ENCODE results near the gene RFFL.

The RFFL gene

DNA sequence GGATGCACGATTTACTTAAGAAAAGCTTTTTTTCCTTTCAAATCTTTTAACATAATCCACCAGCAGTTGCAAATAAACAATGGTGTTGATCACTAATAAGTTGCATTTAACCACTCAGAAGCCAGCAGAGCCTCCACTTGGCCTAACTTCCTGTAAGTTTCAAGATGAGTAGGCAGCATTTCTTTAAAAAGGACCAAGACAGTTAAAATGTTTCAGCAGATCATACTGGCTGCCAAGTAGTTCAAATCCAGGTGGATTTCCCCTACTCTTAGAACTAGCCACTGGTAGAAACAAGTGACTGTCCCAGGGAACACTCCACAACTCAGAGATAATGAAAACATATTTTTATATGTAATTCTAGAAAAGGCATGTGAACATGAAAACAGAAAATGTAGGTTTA, 17.0 kb upstream of the RFFL start:
- no peak for DNase-seq

DNA sequence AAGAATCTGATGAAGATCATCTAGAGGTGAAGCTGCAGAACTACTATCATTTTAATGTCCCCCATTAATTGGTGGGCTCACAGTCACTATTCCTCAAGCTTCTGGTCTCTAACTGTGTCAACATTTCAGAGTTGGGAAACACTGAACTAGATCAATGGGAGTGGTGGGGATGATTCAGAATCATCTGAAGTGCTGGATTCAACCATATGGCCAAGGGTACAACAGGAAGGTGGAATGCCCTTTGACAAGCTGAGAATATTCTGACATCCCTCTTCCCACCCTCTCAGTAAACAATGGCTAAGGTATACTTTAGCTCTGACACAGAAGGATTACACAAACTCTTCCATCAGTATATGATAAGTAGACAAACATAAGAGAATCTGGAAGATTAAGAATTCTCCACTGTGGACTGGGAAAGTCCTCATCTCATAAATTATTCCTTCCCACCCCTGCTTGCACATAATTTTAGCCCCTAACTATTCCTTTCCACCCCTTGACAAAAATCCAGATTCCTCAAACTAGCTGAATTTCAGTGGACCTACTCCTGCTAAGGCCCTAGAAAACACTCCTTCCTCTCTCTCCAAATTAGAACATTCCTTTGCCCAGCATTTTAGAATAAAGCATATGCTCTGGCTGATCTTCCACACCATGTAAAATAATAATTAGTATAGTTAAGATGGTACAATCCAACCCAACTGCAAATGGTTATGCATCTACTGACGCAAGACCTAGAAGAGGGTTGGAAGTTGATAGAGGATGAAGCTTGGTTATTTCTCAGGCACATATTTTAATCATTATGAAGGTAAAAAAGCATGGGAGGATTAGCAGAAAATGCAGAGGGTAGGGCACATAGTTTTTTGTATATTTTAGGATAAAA, 16.3 kb upstream of the RFFL start:
- DNase-seq = no peak

DNA sequence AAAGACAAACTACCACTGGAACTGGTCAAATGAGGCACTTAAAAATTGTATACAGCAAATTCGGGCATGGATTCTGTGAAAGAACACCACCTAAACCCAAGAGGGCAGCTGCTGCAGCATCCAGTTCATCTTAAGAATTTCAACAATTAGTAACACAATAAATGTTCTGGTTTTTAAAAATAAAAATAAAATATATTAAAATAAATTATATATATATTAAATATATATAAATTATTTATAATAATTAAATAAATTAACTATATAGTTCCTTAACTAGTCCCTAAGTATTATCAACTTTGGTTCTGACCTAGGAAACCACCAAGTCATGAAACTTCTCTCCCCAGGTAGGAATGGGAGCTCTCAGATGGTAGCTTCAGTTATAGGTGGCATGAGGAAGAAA, 13.4 kb upstream of the RFFL start:
- DNase-seq = no peak

DNA sequence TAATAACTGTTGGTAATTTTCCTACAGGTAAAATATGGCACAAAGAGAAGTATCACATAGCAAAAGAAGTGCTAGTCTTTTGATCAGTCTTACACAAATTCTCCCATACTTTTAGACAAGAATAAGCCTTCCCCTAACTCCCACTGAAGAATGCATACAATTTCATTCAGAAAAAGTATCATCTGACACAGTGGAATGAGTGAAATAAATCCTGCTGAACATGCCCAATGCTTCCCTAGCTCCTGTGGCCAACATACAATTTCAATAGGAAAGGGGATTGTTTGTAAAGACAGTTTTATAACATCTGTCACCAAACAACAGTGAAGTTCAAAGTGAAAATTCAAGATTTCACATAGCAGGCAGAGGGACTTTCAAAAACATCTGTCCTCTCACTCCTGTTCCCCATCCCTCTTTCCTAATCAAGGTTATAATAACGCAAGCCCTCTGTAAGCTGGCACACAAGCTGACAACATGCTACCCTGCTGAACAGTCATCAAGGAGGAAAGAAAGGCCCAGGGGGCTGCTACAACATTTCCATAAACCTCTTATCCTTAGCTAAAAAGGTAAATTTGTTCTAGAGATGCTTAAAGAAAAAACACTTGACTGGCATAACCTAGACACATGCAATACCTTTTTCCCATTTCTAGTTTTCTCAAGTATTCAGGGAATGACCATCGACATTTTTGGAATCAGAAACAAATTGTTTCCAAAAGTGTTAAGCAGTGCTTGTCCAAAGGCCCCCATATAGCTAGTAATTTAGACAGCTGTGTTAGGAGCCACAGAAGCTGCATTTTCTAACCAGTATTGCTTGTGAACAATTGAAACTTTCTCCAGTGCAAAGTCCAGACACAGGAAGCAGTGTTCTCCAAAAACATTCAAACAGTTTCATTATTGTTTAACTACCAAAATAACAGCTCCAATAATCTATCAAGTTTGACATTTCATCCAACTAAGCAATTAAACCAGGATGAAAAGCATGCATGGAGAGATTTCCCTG, 11.5 kb upstream of the RFFL start:
- DNase-seq = no peak

DNA sequence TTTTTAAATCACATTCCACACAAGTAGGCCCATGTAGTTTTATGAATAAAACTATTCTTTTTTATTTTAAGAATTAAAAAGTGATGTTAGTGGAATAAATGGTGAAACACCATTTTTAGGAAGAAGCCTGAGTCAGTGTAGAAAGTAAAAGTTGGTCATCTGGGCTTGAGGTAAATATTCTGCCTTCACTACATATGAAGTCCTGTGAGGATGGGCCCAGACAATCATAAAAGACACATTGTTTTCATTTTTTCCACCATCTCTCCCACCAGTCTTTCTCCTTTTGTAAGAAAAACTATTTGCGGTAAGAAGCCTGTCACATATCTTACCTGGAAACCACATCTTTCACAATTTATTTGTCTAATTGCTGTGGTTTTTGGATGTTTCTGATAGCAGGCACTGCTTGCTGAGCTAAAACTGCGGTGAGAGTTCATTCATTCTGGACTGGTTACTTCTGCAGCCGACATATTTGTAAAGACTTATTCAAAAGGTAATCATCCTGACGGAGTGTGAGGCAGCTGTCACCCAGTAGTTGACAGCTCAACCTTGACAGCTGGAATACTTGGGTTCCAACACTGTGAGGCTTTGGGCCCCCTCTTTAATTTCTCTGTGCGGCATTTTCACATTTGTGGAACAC, 10.6 kb upstream of the RFFL start:
- no peak for DNase-seq

DNA sequence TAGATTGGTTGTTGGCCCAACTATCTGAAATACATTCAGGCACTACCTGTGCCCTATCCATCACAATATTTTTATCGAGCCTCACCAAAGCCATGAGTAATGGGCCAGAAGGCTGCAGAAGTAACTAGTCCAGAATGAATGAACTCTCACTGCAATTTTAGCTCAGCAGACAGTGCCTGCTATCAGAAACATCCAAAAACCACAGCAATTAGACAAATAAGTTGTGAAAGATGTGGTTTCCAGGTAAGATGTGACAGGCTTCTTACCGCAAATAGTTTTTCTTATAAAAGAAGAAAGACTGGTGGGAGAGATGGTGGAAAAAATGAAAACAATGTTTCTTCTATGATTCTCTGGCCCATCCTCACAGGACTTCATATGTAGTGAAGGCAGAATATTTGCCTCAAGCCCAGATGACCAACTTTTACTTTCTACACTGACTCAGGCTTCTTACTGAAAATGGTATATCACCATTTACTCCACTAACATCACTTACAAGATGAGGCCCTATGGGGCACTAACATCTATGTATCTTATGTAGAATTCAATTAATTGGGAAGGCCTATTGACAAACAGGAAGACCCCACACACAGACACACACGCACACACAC, 9.8 kb upstream of the RFFL start:
- no peak for DNase-seq

DNA sequence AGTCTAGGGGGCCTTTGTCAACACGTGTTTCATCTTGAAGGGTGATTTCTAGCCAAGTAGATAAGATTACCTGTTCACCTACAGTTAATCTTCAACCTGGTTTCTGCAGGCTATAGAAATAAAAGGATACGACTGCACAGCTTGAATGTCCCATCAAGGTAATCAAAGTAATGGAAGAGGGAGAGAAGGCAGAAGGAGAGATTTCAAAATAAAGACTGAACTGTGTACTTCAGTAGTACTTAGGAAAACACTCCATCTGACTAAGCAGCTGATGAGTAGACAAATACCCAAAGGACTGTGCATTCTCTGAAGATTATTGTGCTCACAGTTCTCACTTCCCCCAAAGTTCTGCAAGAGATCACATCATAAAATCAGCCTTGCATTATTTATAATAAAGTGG, 5.8 kb upstream of the RFFL start:
- no peak for DNase-seq

DNA sequence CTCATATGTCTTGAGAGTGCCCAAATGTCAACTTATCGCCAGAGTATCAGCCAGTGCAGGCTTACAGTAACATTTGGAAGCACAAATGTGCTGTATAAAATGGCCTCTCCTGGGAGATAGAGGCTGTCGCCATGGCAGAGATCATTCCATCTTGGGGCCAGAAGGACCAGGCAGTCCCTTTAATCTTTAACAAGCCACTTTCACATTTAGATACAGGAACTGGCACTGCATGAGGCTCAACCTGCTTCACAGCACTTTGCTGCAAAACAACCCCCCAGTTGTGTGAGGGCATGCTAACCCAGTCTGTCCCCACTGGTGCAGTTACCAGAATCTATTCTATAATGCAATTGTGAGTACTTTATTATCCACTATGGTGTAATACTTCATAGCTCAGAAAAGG, 4.7 kb upstream of the RFFL start:
- no peak for DNase-seq

DNA sequence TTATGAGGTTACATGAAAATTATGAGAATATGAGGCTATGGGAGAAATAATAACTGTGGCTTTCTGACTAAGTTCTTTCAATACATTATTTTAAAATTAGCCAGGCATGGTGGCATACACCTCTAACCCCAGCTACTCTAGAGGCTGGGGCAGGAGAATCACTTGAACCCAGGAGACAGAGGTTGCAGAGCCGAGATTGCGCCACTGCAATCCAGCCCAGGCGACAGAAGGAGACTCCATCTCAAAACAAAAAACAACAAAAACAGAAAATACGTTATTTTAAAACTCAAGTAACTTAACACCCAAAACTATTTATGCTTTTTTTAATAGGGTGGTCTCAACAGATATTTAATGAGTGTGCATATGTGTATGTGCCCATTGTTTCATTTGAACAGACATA, 2.4 kb upstream of the RFFL start:
- no peak for DNase-seq

DNA sequence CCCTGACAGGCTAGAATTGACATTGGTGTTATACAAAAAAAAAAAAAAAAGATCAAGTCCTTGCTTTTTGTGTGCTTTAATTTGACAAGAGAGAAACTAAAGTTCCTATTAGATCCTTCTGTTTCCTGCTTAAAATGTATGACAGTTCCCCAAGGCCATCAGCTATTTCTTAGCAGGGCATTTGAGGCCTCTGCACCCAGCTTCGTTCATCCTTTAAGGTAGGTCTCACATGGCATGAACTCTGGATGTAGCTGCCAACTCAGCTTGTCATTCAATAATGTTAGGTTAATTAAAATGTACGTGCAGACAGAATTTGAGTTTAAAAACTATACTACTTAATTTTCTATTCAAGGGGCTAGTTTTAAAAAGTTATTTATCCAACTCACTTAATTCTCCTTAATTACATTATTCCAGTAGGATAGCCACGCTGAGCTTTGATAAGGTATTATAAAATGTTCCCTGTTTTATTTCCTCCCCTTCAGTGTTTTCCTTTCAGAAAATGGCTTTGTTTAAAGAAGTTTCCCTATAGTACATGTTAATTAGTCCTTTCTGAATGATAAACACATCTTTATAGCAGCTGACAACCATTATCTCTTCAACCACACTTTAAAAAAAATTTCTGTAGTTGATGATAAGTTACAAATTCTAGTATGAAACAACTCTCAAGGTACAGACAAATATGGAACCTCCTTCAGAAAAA, 1.2 kb upstream of the RFFL start:
- no peak for DNase-seq

DNA sequence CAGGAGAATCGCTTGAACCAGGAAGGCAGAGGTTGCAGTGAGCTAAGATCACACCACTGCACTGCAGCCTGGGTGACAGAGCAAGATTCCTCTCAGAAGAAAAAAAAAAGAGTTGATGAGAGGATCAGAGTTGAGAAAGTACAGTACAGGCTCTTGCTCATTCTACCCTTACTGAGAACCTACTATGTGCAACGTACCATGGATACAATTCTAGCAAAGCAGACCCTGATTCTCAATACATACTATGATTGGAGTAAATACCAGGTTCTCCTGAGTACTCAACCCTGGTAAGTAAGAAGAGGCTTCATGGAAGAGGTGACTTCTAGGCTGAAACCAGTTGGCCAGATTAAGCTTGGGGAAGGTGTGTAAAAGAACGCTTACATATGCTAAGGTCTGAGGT, 1.2 kb downstream of the RFFL start:
- no peak for DNase-seq

DNA sequence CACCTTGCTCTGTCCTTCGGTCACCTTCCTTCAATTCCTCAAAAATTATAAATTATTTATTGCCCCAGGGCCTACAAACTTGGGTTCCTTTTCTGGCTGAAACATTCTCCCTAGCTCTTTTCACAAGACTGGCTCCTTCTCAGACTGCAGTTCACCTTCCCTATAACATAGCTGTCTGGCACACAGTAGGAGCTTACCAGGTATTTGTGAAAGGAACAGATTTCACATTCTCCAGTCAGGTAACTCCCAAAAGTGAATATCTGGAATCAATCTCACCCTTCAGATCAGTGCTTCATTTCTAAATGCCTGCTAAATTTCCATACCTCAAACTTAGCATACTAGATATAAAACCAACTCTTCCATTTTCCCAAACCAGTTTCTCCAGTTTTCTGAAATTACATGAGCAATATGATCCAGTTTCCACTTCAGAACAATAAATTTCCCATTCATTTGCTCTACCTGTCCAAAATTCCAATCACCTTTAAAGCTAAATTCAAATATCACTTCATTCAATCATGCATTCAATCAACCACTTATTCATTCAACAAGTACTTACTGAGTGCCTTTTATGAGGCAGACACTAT, 6.1 kb downstream of the RFFL start:
- DNase-seq = no peak

DNA sequence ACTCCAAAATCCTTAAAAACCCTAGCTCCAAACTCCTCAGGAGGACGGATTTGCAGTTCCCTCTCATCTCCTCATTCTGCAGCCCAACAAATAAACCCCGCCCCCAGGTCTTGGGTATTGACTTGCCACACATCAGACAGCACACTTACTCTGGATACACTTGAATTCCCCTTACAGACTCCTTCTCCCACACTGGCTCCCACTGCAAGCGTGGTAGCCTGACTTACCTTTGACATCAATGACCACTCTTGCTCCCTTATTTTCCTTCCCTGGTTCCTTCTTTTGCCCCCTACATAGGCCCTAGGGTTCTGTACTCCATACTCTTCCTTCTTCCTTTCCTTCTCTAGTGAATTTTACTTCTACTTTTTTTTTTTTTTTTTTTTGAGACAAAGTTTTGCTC, 7.5 kb downstream of the RFFL start:
- no peak for DNase-seq

DNA sequence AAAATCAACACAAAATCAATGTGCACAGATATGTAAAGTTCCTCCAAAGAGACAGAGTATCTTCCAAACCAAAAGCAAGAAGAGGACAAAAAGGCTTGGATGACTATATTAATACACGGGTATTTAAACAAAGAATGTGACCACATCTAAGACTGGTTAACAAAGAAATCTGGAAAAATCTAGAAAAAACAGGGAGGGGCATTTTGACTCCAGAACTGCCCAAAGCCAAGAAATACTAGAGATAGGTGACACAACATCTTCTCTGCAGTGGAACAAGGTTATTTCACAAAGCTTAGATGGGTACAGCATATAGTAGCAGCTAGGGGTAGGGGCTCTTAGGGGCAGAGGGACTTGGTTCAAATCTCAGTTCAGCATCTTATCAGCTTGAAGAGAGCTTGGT, 10.3 kb downstream of the RFFL start:
- no peak for DNase-seq

DNA sequence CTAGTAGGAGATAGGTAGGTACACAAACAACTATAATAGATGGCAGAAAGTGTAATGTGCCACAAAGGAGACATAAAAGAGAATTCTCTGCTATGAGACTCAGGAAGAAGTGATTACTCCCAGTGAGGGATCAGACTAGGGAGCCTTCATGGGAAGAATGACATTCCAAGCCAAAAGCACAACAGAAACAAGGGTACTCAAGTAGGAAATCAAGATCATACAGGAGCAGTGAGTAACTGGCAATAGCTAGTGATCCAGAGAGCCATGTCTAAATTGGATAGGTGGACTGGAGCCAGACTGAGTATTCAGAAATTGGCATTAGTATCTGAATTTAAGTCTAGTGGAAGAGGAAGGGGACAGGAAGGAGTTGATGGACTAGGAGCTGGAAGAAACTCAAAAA, 10.7 kb downstream of the RFFL start:
- DNase-seq = no peak

DNA sequence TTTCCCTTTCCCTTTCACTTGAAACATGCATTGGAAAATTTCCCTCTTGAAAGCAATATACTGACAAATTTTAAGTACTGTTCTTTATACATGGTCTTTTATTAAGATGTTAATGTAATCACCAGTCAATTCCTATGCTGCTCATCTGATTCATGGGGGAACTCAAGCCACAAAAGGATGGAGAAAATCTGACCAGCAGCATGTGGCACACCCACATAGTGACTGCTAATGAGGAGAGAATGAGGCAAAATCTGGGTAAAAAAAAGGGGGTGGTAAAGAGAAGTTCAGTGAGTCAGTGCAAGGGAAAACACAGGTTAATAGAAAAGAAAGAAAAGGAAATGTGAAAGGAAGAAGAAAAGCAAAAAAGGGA, 11.3 kb downstream of the RFFL start:
- DNase-seq = no peak

DNA sequence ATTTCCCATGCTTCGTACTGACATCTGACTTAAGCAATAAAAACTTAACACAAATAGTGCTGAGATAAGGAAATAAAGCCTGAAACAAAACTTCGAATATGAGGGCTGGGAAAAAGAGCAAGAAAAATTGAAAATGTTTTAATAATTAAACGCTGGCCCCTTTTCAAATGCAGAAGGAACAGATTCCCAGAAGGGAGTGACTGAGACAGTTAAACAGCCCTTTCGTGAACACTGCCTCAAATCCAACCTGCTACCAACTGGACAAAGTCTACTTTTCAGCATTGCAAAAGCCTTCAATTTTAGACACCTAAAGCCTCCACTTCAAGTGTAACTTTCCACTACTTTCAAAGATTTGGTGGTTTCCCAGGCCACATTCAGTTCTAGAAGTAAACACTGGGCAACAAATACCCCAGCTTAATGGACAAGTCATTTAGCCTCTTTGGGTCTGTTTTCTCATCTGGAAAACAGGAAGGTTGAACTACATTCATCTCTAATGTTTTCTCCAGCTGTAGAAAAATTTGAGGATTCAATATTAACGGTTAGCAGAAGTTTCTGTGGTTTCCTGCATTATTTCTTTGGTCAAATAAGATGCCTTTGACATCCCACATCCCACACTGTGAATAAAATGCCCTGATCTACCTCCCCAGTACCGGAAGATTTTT, 11.8 kb downstream of the RFFL start:
- no peak for DNase-seq

DNA sequence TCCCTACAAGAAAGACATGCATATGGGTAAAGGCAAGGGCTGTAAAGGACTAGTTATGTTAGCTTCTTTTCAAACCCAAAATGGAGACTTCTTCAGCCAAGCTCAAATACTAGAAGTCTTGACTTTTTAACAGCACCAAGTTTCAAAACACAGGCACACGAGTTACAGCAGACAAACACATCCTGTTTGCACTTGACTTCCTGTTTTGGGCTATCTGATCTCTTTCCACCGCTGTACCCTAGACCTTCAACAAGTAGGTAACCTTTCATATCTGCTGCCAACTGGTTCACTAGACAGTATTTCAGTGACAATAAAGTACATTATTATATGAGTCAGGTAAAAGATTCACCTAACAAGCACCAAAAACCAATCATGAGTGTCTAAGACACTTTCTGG, 12.3 kb downstream of the RFFL start:
- DNase-seq = no peak

DNA sequence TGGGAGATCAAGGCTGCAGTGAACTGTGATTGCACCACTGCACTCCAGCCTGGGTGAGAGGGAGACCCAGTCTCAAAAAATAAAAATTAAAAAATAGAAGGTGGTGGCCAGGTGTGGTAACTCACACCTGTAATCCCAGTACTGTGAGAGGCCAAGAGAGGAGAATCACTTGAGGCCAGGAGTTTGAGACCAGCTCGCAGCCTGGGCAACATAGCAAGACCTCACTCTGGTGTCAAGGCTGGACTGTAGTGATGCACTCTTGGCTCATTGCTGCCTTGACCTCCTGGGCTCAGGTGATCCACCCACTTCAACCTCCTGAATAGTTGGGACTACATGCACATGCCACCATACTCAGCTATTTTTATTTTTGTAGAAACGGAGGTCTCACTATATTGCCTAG, 13.3 kb downstream of the RFFL start:
- DNase-seq = no peak

DNA sequence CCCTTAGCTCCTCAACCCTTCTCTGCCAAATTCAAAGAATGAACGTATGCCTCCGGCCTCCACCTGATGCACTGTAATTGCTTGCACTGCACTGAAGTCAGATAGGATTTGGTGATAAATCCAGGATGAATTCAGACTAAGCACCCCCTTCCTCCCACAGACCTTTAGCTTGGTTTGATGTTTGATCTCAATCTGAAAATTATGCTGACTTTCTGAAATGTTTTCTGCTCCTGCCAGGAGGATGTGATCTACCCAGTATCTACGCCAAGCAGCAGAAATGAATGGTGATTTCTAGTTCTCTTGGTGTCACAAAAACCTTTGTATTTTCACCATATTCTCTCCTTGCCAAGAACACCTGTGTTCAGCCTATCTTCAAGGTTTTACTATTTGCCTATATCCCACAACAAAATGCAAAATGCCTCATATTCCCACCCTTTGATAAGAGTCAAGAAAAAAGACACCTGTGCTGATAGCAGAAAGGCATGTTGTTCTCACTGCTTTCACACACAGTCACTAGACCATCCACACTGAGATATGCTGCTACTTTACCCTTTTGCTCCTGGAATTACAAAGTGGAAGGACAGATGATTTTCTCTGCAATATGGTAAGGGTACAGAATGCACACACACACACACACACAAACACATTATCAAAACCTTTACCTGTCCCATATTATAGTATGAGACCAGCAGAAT, 14.7 kb downstream of the RFFL start:
- DNase-seq = no peak

DNA sequence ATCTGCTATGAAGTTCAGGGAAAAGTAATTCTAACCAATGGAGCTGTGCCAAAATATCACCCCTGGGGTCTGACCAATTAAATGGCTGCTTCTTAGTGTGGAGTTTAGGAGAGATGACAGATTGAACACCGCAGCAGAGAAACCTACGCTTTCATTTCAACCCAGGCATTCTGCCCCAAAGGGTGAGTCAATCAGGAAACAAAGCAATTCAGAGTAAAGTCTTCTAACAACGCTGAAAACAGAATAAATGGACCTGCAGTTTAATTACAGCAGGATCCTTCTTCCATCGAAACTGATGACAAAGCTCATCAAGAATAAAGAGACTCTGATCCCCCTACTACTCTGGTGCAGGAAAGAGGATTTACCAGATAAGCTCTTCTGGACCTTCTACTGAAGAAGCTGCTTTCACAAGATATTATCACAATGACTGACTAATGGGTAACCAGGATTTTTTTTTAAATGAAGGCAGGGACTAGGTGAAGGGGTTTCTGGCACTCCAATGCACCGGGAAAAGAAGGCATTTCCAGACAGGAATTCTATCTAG, 16.7 kb downstream of the RFFL start:
- no peak for DNase-seq

All from NCI-H1105 treated with DMSO at 0.1 percent for 48 hours (cell line).